ENCODE data around the gene PERM1. TPM values are rescaled to one million over a fixed set of nuclear protein-coding genes. Genes with fewer than 3 reads are reported as not detected.

Gene PERM1
- total RNA-seq, 2 donors from 2014 or later, result 0.80 to 3.9 TPM

- intact Hi-C loops (cut with DNase I), result no loop called here
- WGBS, result 5% methylated on average over 36 of the region's 36 CpGs
- no peaks in the 10 kb centered on the region for H3K27me3 ChIP-seq (replicated peaks; ENCODE audit: insufficient read depth)
Observed at GRCh38 chr1:941015-941587, 40.8 kb downstream of the PERM1 start.

GRCh38 chr1:940107-941014 is 41.5 kb downstream of the PERM1 start:
- H3K27ac ChIP-seq, result peak overlapping the region; percentile 32 to 41
- H3K27me3 ChIP-seq (replicated peaks; ENCODE audit: insufficient read depth), result no peaks in the 10 kb centered on the region
- peaks cover 20% of the 10 kb centered on the region for H3K4me1 ChIP-seq (replicated peaks)
- H3K9me3 ChIP-seq, result no peaks in the 10 kb centered on the region
- H3K36me3 ChIP-seq, result no peaks in the 10 kb centered on the region
- no peak for DNase-seq (ENCODE audit: low spot score)
- 1% methylated on average over 73 of the region's 86 CpGs for WGBS
- peak overlapping the region; percentile 10 to 23 for H3K4me3 ChIP-seq
- no peak for TF ChIP-seq CTCF (IDR thresholded peaks at IDR 0.05)
- TF ChIP-seq POLR2A (IDR thresholded peaks at IDR 0.05), result no peak
- no peak for TF ChIP-seq POLR2AphosphoS5 (IDR thresholded peaks at IDR 0.05)
- intact Hi-C loops (cut with DNase I), result no loop called here

More at GRCh38 chr1:941015-941587, 40.8 kb downstream of the PERM1 start:
- Histone ChIP-seq H3K9me3 (no peaks in the 10 kb centered on the region), H3K4me1 (replicated peaks) (peaks cover 18% of the 10 kb centered on the region), H3K27ac (peak overlapping the region; percentile 32 to 41), H3K36me3 (no peaks in the 10 kb centered on the region), H3K4me3 (peak overlapping the region in 1 of 2 donors; percentile 31)
- DNase-seq (ENCODE audit: low spot score), result no peak
- TF ChIP-seq POLR2AphosphoS5 (IDR thresholded peaks at IDR 0.05), result no peak
- no peak for TF ChIP-seq POLR2A (IDR thresholded peaks at IDR 0.05)
- no peak for TF ChIP-seq CTCF (IDR thresholded peaks at IDR 0.05)

GRCh38 chr1:939511-940106 is 42.3 kb downstream of the PERM1 start:
- intact Hi-C loops (cut with DNase I), result no loop called here
- Histone ChIP-seq H3K36me3 (no peaks in the 10 kb centered on the region), H3K4me1 (replicated peaks) (peaks cover 24% of the 10 kb centered on the region), H3K4me3 (no peak overlapping the region), H3K27ac (no peak overlapping the region), H3K9me3 (no peaks in the 10 kb centered on the region), H3K27me3 (replicated peaks; ENCODE audit: insufficient read depth) (no peaks in the 10 kb centered on the region)
- 20% methylated on average over 19 of the region's 21 CpGs for WGBS
- no peak for TF ChIP-seq CTCF (IDR thresholded peaks at IDR 0.05)
- no peak for TF ChIP-seq POLR2AphosphoS5 (IDR thresholded peaks at IDR 0.05)
- no peak for TF ChIP-seq POLR2A (IDR thresholded peaks at IDR 0.05)
- no peak for DNase-seq (ENCODE audit: low spot score)

- Histone ChIP-seq H3K36me3 (no peaks in the 10 kb centered on the region), H3K4me3 (no peak overlapping the region), H3K4me1 (replicated peaks) (peaks cover 24% of the 10 kb centered on the region), H3K9me3 (no peaks in the 10 kb centered on the region), H3K27me3 (replicated peaks; ENCODE audit: insufficient read depth) (no peaks in the 10 kb centered on the region), H3K27ac (no peak overlapping the region)
- 85% methylated on average over 26 of the region's 30 CpGs for WGBS
- intact Hi-C loops (cut with DNase I), result no loop called here
- TF ChIP-seq CTCF (IDR thresholded peaks at IDR 0.05), result no peak
- no peak for TF ChIP-seq POLR2A (IDR thresholded peaks at IDR 0.05)
- TF ChIP-seq POLR2AphosphoS5 (IDR thresholded peaks at IDR 0.05), result no peak
- no peak for DNase-seq (ENCODE audit: low spot score)
Observed at GRCh38 chr1:938711-939489, 43.0 kb downstream of the PERM1 start.

All from prostate gland (tissue), 2 donors.